Fibroblast of lung (primary cell): Measurements from ENCODE around the gene SEC24D. TPM values are rescaled to one million over a fixed set of nuclear protein-coding genes. Genes with fewer than 3 reads are reported as not detected.

Experiments used
- DNase-seq, 2 donors: peaks; one replicate each; pipeline versions ENCODE4 v3.0.0 to v3.0.0-alpha.2; 2010; ENCODE audit warnings: low read depth in 2 of 2
- H2AFZ ChIP-seq: 2 replicates; pipeline ENCODE4 v1.5.1; 2012; ENCODE audit warnings: low read length, control low read depth, inconsistent platforms
- H3K27ac ChIP-seq: 2 replicates; pipeline ENCODE4 v1.5.1; 2011; ENCODE audit warnings: low read length, control low read depth; ENCODE audit not compliant: insufficient read depth
- H3K27me3 ChIP-seq: 2 replicates; pipeline ENCODE4 v1.5.1; 2011; ENCODE audit warnings: mild to moderate bottlenecking, low read length; ENCODE audit not compliant: control insufficient read depth, insufficient read depth
- H3K36me3 ChIP-seq: 2 replicates; pipeline ENCODE4 v1.5.1; 2011; ENCODE audit warnings: low read length; ENCODE audit not compliant: control insufficient read depth, insufficient read depth
- H3K4me1 ChIP-seq: 2 replicates; pipeline ENCODE4 v1.5.1; 2011; ENCODE audit warnings: low read length; ENCODE audit not compliant: control insufficient read depth, insufficient read depth; ENCODE audit errors: extremely low read depth
- H3K4me2 ChIP-seq: 2 replicates; pipeline ENCODE4 v1.5.1; 2011; ENCODE audit warnings: low read length, control low read depth; ENCODE audit not compliant: insufficient read depth; ENCODE audit errors: extremely low read depth
- H3K4me3 ChIP-seq, 4 experiments: fragments of 200-600 bp in 1 of 4; sonication (generic) in 1 of 4; replicated peaks in 1 of 4; 2 replicates each; pipeline ENCODE4 v1.5.1; 2011 to 2016; ENCODE audit warnings: low read length in 4 of 4, low read depth in 3 of 4, mild to moderate bottlenecking in 3 of 4, control low read depth in 2 of 4, inconsistent platforms in 1 of 4, mixed read lengths in 1 of 4; ENCODE audit not compliant: insufficient read depth in 1 of 4; ENCODE audit errors: control extremely low read depth in 1 of 4
- H3K79me2 ChIP-seq: 2 replicates; pipeline ENCODE4 v1.5.1; 2012; ENCODE audit warnings: mild to moderate bottlenecking, low read length, inconsistent platforms; ENCODE audit not compliant: control insufficient read depth, insufficient read depth
- H3K9ac ChIP-seq: 2 replicates; pipeline ENCODE4 v1.5.1; 2011; ENCODE audit warnings: mild to moderate bottlenecking, low read length, control low read depth; ENCODE audit not compliant: insufficient read depth
- H3K9me3 ChIP-seq: 2 replicates; pipeline ENCODE4 v1.5.1; 2012; ENCODE audit warnings: low read depth, low read length; ENCODE audit not compliant: control insufficient read depth, insufficient read depth
- H4K20me1 ChIP-seq: 2 replicates; pipeline ENCODE4 v1.5.1; 2011; ENCODE audit warnings: low read length; ENCODE audit not compliant: control insufficient read depth, insufficient read depth; ENCODE audit errors: extremely low read depth
- CTCF ChIP-seq, 2 donors: IDR thresholded peaks in 1 of 2; conservative IDR thresholded peaks in 1 of 2; 1 replicate in 1 of 2; 2 replicates in 1 of 2; pipeline ENCODE4 v1.5.1; 2011 to 2012; ENCODE audit warnings: low read length in 2 of 2, control low read depth in 1 of 2, inconsistent platforms in 1 of 2, low read depth in 1 of 2, mild to moderate bottlenecking in 1 of 2
- EZH2 ChIP-seq: IDR thresholded peaks from 2 replicates; pipeline ENCODE4 v1.5.1; 2012; ENCODE audit warnings: low read length, control low read depth, mild to moderate bottlenecking; ENCODE audit errors: missing control alignments
- polyA plus RNA-seq, 2 donors: library from polyadenylated mRNA; depleted of rRNA in 1 of 2; stranded (reverse) in 1 of 2; unstranded in 1 of 2; fragments of >200 nt; gene quantifications; 2 replicates each; pipeline ENCODE4 v1.2.1, GENCODE V29; 2011 to 2012; ENCODE audit warnings: missing spikeins in 1 of 2
- total RNA-seq: library from RNA; depleted of rRNA; stranded (reverse); fragments of >200 nt; gene quantifications from 2 replicates; pipeline ENCODE4 v1.2.1, GENCODE V29; 2014

The SEC24D gene
- total and polyA plus RNA-seq, 2 donors (not counting 1 experiment from before 2014, with no cell fraction given), result 64.6 to 105 TPM

GRCh38 chr4:118814891-118815290 lies 21.0 kb downstream of the SEC24D start:
- TF ChIP-seq CTCF (conservative IDR thresholded peaks at IDR 0.05 in 1 of 2, IDR thresholded peaks at IDR 0.05 in 1 of 2; ENCODE audit: low read depth in 1 of 2, low read length in 2 of 2), result no peak
- TF ChIP-seq EZH2, result no peak
- Histone ChIP-seq H3K4me1 (peaks cover 15% of the 10 kb centered on the region), H3K36me3 (peaks cover 32% of the 10 kb centered on the region), H3K4me2 (no peak overlapping the region), H3K9me3 (no peaks in the 10 kb centered on the region), H2AFZ (no peak overlapping the region), H3K4me3 (no peak overlapping the region), H3K27ac (no peak overlapping the region), H4K20me1 (peaks cover 2% of the 10 kb centered on the region), H3K9ac (no peak overlapping the region), H3K79me2 (peaks cover 81% of the 10 kb centered on the region), H3K27me3 (no peaks in the 10 kb centered on the region)
- no peak for DNase-seq

GRCh38 chr4:118814058-118814457 lies 21.9 kb downstream of the SEC24D start:
- Histone ChIP-seq H3K27me3 (no peaks in the 10 kb centered on the region), H3K9ac (no peak overlapping the region), H3K27ac (peak overlapping the region; percentile 3), H3K4me2 (no peak overlapping the region), H3K36me3 (peaks cover 38% of the 10 kb centered on the region), H3K4me3 (no peak overlapping the region), H3K79me2 (peaks cover 83% of the 10 kb centered on the region), H3K4me1 (peaks cover 15% of the 10 kb centered on the region), H2AFZ (no peak overlapping the region), H4K20me1 (peaks cover 2% of the 10 kb centered on the region), H3K9me3 (no peaks in the 10 kb centered on the region)
- no peak for DNase-seq
- TF ChIP-seq EZH2, result no peak
- TF ChIP-seq CTCF (conservative IDR thresholded peaks at IDR 0.05 in 1 of 2, IDR thresholded peaks at IDR 0.05 in 1 of 2; ENCODE audit: low read depth in 1 of 2, low read length in 2 of 2), result no peak

GRCh38 chr4:118813561-118813960 lies 22.4 kb downstream of the SEC24D start:
- peaks cover 81% of the 10 kb centered on the region for H3K79me2 ChIP-seq

More at GRCh38 chr4:118813561-118813960, 22.4 kb downstream of the SEC24D start:
- Histone ChIP-seq H3K9me3 (no peaks in the 10 kb centered on the region), H3K4me3 (no peak overlapping the region), H3K4me2 (no peak overlapping the region), H2AFZ (no peak overlapping the region), H3K27me3 (no peaks in the 10 kb centered on the region), H3K36me3 (peaks cover 38% of the 10 kb centered on the region), H3K27ac (no peak overlapping the region), H3K9ac (no peak overlapping the region), H3K4me1 (peaks cover 15% of the 10 kb centered on the region), H4K20me1 (peaks cover 2% of the 10 kb centered on the region)
- DNase-seq, result no peak
- TF ChIP-seq CTCF (conservative IDR thresholded peaks at IDR 0.05 in 1 of 2, IDR thresholded peaks at IDR 0.05 in 1 of 2; ENCODE audit: low read depth in 1 of 2, low read length in 2 of 2) (no peak), EZH2 (no peak)
